NB4 (cell line): ENCODE results near the gene AZU1.

Experiments used
- MYC ChIP-seq: IDR thresholded peaks from 2 replicates; pipeline ENCODE4 v1.6.1; 2011; ENCODE audit warnings: low read depth, low read length
- POLR2A ChIP-seq: IDR thresholded peaks from 2 replicates; pipeline ENCODE4 v1.6.1; 2011; ENCODE audit warnings: mild to moderate bottlenecking; ENCODE audit not compliant: insufficient read length; ENCODE audit errors: extremely low read depth
- TF ChIP-seq, protein P1 (sequence below): IDR thresholded peaks from 2 replicates; pipeline ENCODE4 v1.6.1; 2011; ENCODE audit warnings: low read depth, low read length

DNA sequence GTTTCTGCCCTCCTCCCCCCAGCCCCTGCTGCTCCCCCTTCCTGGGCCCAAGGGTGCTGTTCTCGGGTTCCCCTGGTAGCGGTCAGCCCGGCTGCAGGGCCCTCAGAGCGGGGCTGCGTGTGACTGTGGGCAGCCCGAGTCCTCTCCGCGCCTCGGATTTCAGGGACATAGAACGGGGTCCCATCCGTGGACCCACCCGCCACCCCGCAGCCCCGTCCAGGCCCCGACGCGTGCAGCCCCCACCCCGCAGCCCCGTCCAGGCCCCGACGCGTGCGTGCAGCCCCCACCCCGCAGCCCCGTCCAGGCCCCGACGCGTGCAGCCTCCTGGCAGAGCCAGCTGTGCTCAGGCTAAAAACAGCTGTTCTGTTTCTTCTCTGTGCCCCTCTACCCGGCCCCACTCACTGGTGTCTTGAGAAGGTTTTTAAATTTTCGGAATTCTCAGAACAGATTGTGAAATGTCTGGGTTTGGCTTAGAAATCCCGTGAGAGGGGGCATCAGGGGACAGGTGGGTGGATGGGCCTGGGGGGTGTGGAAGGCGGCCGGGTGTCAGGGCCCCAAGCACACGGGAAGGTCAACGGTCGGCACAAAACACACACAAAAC lies 7.7 kb downstream of the AZU1 start:
- no peak for TF ChIP-seq MYC
- no peak for TF ChIP-seq POLR2A
- TF ChIP-seq, protein P1, sequence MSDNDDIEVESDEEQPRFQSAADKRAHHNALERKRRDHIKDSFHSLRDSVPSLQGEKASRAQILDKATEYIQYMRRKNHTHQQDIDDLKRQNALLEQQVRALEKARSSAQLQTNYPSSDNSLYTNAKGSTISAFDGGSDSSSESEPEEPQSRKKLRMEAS, result no peak
